HG02981 (cell line): ENCODE measurements around the gene VIPR2.

Source experiments
- ATAC-seq: cut with Tn5 transposase; IDR thresholded peaks from one replicate; pipeline ENCODE4 v1.9.1; 2021; ENCODE audit warnings: mild to moderate bottlenecking, moderate library complexity; ENCODE audit not compliant: unreplicated experiment

Gene VIPR2

GRCh38 chr7:159028508-159029401 is 115.9 kb downstream of the VIPR2 start:
- ATAC-seq: no peak

DNA sequence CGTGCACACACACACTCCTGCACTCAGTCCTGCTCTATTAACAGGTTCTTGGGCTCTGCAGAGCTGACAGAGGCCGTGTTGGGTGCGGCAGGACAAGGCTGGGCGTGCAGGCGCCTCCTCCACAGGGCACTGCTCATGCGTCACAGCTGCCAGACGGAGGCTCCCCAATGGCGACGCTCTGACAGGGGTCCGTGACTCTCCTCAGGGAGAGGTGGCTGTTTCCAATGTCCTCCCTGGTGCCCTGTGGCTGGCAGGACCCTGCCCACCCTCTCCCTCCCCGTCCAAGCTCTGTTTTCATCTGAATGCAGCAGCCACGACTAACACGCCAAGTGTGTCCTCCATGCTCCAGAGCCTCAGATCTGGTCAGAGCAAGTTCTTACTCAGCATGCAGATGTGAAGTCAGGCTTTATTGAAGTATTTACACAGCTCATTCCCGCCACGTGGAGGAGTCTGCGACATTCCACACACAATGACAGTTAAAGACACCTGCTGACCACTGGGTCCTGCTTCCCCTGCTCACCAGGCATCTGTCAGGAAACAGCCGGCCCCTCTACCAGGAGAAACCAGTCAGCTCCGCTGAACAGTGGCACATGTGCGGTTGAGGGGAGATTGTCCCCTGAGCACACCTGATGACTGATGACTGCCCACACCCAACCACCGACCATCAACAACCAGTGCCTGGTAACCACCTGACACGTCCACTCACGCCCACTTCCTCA is 116.7 kb downstream of the VIPR2 start:
- ATAC-seq: no peak

GRCh38 chr7:159027056-159027788 is 117.4 kb downstream of the VIPR2 start:
- ATAC-seq: no peak

GRCh38 chr7:159026271-159027055 is 118.2 kb downstream of the VIPR2 start:
- no peak for ATAC-seq

- ATAC-seq: no peak
Observed at GRCh38 chr7:159025161-159025779, 119.4 kb downstream of the VIPR2 start.

- ATAC-seq: no peak
Observed at GRCh38 chr7:159024280-159024951, 120.3 kb downstream of the VIPR2 start.

GRCh38 chr7:159023746-159024145 is 120.9 kb downstream of the VIPR2 start:
- ATAC-seq: no peak

DNA sequence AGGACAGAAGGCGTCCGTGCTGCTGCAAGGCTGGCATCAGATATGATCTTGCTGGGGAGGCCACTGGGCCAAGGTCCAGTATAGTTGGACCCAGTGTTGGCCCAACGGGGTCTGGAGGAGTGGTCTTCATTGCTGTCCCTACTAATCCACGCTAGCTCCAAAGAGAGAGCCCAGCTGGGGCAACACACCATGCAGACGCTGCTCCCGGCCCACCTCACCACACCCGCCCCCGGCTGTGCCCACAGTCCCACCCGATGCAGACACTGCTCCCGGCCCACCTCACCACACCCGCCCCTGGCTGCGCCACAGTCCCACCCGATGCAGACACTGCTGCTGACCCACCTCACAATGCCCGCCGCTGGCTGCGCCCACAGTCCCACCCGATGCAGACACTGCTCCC is 121.5 kb downstream of the VIPR2 start:
- ATAC-seq: no peak

GRCh38 chr7:159022238-159022993 is 122.3 kb downstream of the VIPR2 start:
- ATAC-seq: no peak

- ATAC-seq: no peak
Observed at GRCh38 chr7:159020987-159021386, 123.7 kb downstream of the VIPR2 start.

- no peak for ATAC-seq
Observed at GRCh38 chr7:159019111-159019510, 125.6 kb downstream of the VIPR2 start.

- ATAC-seq: no peak
Observed at GRCh38 chr7:159017741-159018140, 126.9 kb downstream of the VIPR2 start.

DNA sequence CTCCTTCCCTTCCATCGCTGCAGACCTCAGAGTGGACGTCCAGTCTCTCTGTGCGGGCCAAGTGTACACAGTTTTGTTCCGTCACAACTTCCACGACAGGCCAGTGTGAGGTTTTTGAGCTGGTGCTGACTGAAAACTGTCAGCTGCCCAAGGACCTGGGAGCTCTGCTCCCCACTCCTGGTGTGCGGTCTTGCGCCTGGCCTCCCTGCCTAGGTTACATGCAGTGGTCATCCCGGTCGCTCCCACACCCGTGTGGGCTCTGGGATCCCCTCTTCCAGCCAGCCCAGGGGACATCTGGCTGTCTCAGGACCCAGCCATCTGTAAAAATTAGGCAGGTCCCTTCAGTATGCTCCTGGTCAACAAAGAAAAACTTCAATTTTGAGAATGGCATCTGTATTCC is 127.5 kb downstream of the VIPR2 start:
- ATAC-seq: no peak

- ATAC-seq: no peak
Observed at GRCh38 chr7:159016591-159016990, 128.1 kb downstream of the VIPR2 start.

- no peak for ATAC-seq
Observed at GRCh38 chr7:159015454-159016410, 128.9 kb downstream of the VIPR2 start.

- ATAC-seq: no peak
Observed at GRCh38 chr7:159015081-159015453, 129.6 kb downstream of the VIPR2 start.

- ATAC-seq: no peak
Observed at GRCh38 chr7:159014297-159015062, 130.2 kb downstream of the VIPR2 start.
